PC-9 (cell line): ENCODE data around the gene CCNL1. TPM values are rescaled to one million over a fixed set of nuclear protein-coding genes. Genes with fewer than 3 reads are reported as not detected.

Experiments used
- BruUV-seq: library from RNA; stranded (reverse); fragments of 400-500 nt; replicated peaks from 2 replicates; lab custom pipeline; 2021; lab: Mats Ljungman, UMichigan
- CTCF ChIA-PET: fragments of 300-600 bp; sonication (Branson Sonifier 250); formaldehyde crosslinking; loops from one replicate; lab custom pipeline; 2022; ENCODE audit warnings: antibody characterized with exemption; lab: Charles Lee
- POLR2A ChIA-PET: fragments of 300-600 bp; sonication (Branson Sonifier 250); formaldehyde crosslinking; loops from one replicate; lab custom pipeline; 2022; ENCODE audit warnings: antibody characterized with exemption; ENCODE audit not compliant: unreplicated experiment; lab: Charles Lee
- DNase-seq, 2 experiments: peaks; one replicate each; pipeline versions ENCODE4 v3.0.0 to v3.0.0-alpha.2; 2015 to 2022; ENCODE audit warnings: mixed read lengths in 1 of 2
- H2AFZ ChIP-seq: fragments of 200-600 bp; sonication (generic); 2 replicates; pipeline ENCODE4 v1.8.1; 2017; ENCODE audit warnings: antibody characterized with exemption
- H3F3A ChIP-seq: fragments of 200-600 bp; sonication (generic); 2 replicates; pipeline ENCODE4 v1.8.1; 2017; ENCODE audit warnings: antibody characterized with exemption, mild to moderate bottlenecking, low read depth; ENCODE audit not compliant: insufficient read depth
- H3K27ac ChIP-seq: fragments of 200-600 bp; sonication (generic); 2 replicates; pipeline ENCODE4 v1.6.1; 2016; ENCODE audit warnings: mixed run types
- H3K27me3 ChIP-seq: fragments of 200-600 bp; sonication (generic); 2 replicates; pipeline ENCODE4 v1.6.1; 2016; ENCODE audit warnings: low read depth, mixed run types; ENCODE audit not compliant: insufficient read depth
- H3K36me3 ChIP-seq: fragments of 200-600 bp; sonication (generic); 2 replicates; pipeline ENCODE4 v1.6.1; 2016; ENCODE audit warnings: low read depth, mixed run types
- H3K4me1 ChIP-seq: fragments of 200-600 bp; sonication (generic); replicated peaks from 2 replicates; pipeline ENCODE4 v1.6.1; 2016; ENCODE audit warnings: mixed run types; ENCODE audit not compliant: insufficient read depth
- H3K4me2 ChIP-seq: fragments of 200-600 bp; sonication (generic); 2 replicates; pipeline ENCODE4 v1.6.1; 2017; ENCODE audit warnings: mixed run types
- H3K4me3 ChIP-seq: fragments of 200-600 bp; sonication (generic); 2 replicates; pipeline ENCODE4 v1.6.1; 2016; ENCODE audit warnings: mixed run types
- H3K79me2 ChIP-seq: fragments of 200-600 bp; sonication (generic); 2 replicates; pipeline ENCODE4 v1.6.1; 2017; ENCODE audit warnings: low read depth, mixed run types
- H3K9me2 ChIP-seq: fragments of 200-600 bp; sonication (generic); 2 replicates; pipeline ENCODE4 v1.8.1; 2017; ENCODE audit warnings: mild to moderate bottlenecking; ENCODE audit not compliant: insufficient read depth
- H3K9me3 ChIP-seq: fragments of 200-600 bp; sonication (generic); 2 replicates; pipeline ENCODE4 v1.8.1; 2016; ENCODE audit warnings: low read depth; ENCODE audit not compliant: insufficient read depth
- H4K20me1 ChIP-seq: fragments of 200-600 bp; sonication (generic); 2 replicates; pipeline ENCODE4 v1.8.1; 2017; ENCODE audit not compliant: insufficient read depth
- EZH2 ChIP-seq: fragments of 200-600 bp; sonication (generic); IDR thresholded peaks from 2 replicates; pipeline ENCODE4 v1.8.0; 2017; ENCODE audit warnings: antibody characterized with exemption, low read depth
- intact Hi-C: fragments of 100-400 bp; cut with micrococcal nuclease; formaldehyde crosslinking; loops from one replicate; pipeline ENCODE4 v1.10.0; 2022; ENCODE audit not compliant: unreplicated experiment
- total RNA-seq: library from RNA; stranded (reverse); gene quantifications from 2 replicates; pipeline ENCODE4 v1.2.3, GENCODE V29; 2021
- TF ChIP-seq, protein P1 (sequence below): fragments of 200-600 bp; sonication (generic); conservative IDR thresholded peaks from 2 replicates; pipeline ENCODE4 v1.6.1; 2017; ENCODE audit warnings: mixed run types, antibody characterized with exemption, mild to moderate bottlenecking, moderate library complexity

The CCNL1 gene
- total RNA-seq, 1 experiment from 2014 or later, result 91.3 TPM

GRCh38 chr3:157139938-157140534 is 19.9 kb downstream of the CCNL1 start:
- no peaks in the 10 kb centered on the region for H3K9me2 ChIP-seq
- H3K4me1 ChIP-seq, result peaks cover 9% of the 10 kb centered on the region
- H3K27ac ChIP-seq, result no peak overlapping the region
- no peak overlapping the region for H2AFZ ChIP-seq
- intact Hi-C loops, result loop anchor here (5.0 to 10.0 kb wide), 4 partner anchors 225 to 1143 kb away; no protein-coding TSS in a partner anchor
- POLR2A ChIA-PET, result interaction anchor here (0.6 to 0.7 kb wide), 2 partner anchors 7 to 307 kb away, joined by 3 to 17 read pairs; no protein-coding TSS in a partner anchor
- no peak overlapping the region for H3K4me3 ChIP-seq
- no peaks in the 10 kb centered on the region for H3K9me3 ChIP-seq
- no peaks in the 10 kb centered on the region for H3K79me2 ChIP-seq
- peaks cover 47% of the 10 kb centered on the region; the same call in 1 of the 2 replicates for H3F3A ChIP-seq
- no peaks in the 10 kb centered on the region for H3K36me3 ChIP-seq
- H4K20me1 ChIP-seq, result no peaks in the 10 kb centered on the region
- TF ChIP-seq EZH2, result no peak
- DNase-seq, result no peak
- no peaks in the 10 kb centered on the region for H3K27me3 ChIP-seq
- H3K4me2 ChIP-seq, result no peak overlapping the region
- no TSS peak for BruUV-seq
- CTCF ChIA-PET, result interaction anchor here (0.6 kb wide), 4 partner anchors 29 to 1099 kb away, joined by 3 to 8 read pairs (median 4); partner anchors contain the start of gene SSR3

DNA sequence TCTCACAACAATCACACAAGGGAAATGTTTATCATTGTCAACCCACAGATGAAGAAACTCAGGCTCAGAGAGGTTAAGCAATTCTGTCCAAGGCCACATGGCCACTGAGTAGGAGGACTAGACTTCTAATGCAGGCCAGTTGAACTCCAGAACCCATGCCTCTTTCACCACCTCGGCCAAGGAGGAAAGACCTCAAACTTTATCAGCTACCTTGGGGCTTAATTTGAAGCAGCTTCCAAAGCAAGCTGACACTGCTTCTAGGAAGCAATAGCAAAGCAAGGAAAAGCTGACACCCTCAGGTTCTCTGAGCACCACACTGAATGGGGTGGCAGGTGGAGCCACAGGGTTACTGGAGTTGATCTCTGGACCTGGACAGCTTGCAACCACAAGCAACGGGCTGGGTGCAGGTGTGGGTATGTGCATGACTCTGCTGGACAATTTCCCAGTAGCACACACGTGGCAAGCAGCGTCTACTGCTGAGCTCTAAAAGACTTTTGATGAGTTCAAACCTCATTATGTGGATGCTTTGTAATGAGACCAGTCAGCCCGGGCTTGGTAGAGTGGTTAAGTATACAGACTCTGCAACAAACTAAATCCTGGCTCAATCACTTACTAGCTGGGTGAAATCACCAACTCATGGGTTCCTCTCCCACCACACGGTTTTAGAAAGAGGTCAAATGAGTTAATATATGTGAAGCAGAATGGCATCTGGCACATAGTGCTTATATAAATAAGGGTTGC is 23.1 kb downstream of the CCNL1 start:
- H3K9me3 ChIP-seq, result no peaks in the 10 kb centered on the region
- H3K4me3 ChIP-seq, result no peak overlapping the region; the same call in 1 of the 2 replicates
- DNase-seq, result peak; percentile 35 to 46
- no TSS peak for BruUV-seq
- no peaks in the 10 kb centered on the region for H3K36me3 ChIP-seq
- peaks cover 31% of the 10 kb centered on the region; the same call in 1 of the 2 replicates for H3F3A ChIP-seq
- no peaks in the 10 kb centered on the region for H3K79me2 ChIP-seq
- no peaks in the 10 kb centered on the region for H4K20me1 ChIP-seq
- H3K27ac ChIP-seq, result no peak overlapping the region
- ChIA-PET POLR2A (interaction anchor here (0.5 to 0.8 kb wide), 5 partner anchors 8 to 608 kb away, joined by 3 to 4 read pairs (median 3); partner anchors contain the start of gene TIPARP), CTCF (interaction anchor here (0.5 to 1.7 kb wide), 12 partner anchors 50 to 1321 kb away, joined by 3 to 8 read pairs (median 4); no protein-coding TSS in a partner anchor)
- TF ChIP-seq, protein P1, sequence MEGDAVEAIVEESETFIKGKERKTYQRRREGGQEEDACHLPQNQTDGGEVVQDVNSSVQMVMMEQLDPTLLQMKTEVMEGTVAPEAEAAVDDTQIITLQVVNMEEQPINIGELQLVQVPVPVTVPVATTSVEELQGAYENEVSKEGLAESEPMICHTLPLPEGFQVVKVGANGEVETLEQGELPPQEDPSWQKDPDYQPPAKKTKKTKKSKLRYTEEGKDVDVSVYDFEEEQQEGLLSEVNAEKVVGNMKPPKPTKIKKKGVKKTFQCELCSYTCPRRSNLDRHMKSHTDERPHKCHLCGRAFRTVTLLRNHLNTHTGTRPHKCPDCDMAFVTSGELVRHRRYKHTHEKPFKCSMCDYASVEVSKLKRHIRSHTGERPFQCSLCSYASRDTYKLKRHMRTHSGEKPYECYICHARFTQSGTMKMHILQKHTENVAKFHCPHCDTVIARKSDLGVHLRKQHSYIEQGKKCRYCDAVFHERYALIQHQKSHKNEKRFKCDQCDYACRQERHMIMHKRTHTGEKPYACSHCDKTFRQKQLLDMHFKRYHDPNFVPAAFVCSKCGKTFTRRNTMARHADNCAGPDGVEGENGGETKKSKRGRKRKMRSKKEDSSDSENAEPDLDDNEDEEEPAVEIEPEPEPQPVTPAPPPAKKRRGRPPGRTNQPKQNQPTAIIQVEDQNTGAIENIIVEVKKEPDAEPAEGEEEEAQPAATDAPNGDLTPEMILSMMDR, result no peak
- H3K9me2 ChIP-seq, result no peaks in the 10 kb centered on the region
- no peak overlapping the region for H2AFZ ChIP-seq
- peak overlapping the region; percentile 67; the same call in 1 of the 2 replicates for H3K4me2 ChIP-seq
- intact Hi-C loops, result loop anchor here (1.0 to 10.0 kb wide), 7 partner anchors 222 to 1384 kb away; no protein-coding TSS in a partner anchor
- H3K4me1 ChIP-seq, result peaks cover 25% of the 10 kb centered on the region
- no peaks in the 10 kb centered on the region for H3K27me3 ChIP-seq

DNA sequence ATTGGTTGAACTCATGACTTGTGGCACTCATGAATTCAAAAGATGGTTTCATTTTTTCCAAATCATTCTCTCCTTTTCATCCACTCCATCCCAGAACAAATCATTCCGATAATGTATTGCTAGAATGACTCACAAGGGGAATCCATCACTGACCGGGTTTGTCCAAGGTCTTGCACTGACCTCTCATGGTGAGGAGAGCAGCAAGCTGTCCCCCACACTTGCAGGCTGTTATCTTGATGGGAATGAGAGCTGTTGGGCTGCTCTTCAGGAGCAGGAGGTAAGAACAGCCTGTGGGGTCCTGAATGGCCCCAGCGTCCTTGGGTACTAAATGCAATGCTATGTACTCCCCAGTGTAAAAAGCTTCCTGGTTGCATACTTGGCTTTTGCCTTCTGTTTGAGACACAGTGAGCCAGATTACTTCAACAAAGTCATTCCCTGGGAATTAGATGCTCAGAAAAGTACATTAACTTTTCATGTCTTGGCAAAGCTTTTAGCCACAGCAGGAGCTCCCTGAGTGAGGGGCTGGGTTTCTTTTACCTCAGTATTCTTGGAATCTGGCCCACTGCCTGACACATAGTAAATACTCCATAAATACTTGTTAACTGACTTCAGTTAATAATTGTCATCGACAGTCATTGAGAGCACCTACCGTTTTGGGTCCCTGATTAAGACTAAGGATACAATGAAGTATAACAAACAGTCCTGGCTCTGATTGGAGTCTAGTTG is 24.1 kb downstream of the CCNL1 start:
- ChIA-PET POLR2A (interaction anchor here (0.6 kb wide), 2 partner anchors 8 to 607 kb away, joined by 3 to 4 read pairs; no protein-coding TSS in a partner anchor), CTCF (interaction anchor here (0.6 to 1.0 kb wide), 3 partner anchors 59 to 986 kb away, joined by 4 to 5 read pairs (median 4); no protein-coding TSS in a partner anchor)
- no TSS peak for BruUV-seq
- H2AFZ ChIP-seq, result no peak overlapping the region
- no peak overlapping the region for H3K4me2 ChIP-seq
- H3F3A ChIP-seq, result peaks cover 32% of the 10 kb centered on the region
- H3K4me1 ChIP-seq, result peaks cover 35% of the 10 kb centered on the region
- H3K9me3 ChIP-seq, result no peaks in the 10 kb centered on the region
- H3K36me3 ChIP-seq, result no peaks in the 10 kb centered on the region
- intact Hi-C loops, result loop anchor here (2.0 to 10.0 kb wide), 5 partner anchors 221 to 1383 kb away; no protein-coding TSS in a partner anchor
- no peak overlapping the region for H3K4me3 ChIP-seq
- TF ChIP-seq EZH2, result no peak
- TF ChIP-seq, protein P1, result no peak
- no peaks in the 10 kb centered on the region for H3K9me2 ChIP-seq
- H3K27ac ChIP-seq, result no peak overlapping the region
- DNase-seq, result no peak
- H4K20me1 ChIP-seq, result no peaks in the 10 kb centered on the region
- no peaks in the 10 kb centered on the region for H3K27me3 ChIP-seq
- H3K79me2 ChIP-seq, result no peaks in the 10 kb centered on the region
